ENCODE results near the gene PRLHR.

DNA sequence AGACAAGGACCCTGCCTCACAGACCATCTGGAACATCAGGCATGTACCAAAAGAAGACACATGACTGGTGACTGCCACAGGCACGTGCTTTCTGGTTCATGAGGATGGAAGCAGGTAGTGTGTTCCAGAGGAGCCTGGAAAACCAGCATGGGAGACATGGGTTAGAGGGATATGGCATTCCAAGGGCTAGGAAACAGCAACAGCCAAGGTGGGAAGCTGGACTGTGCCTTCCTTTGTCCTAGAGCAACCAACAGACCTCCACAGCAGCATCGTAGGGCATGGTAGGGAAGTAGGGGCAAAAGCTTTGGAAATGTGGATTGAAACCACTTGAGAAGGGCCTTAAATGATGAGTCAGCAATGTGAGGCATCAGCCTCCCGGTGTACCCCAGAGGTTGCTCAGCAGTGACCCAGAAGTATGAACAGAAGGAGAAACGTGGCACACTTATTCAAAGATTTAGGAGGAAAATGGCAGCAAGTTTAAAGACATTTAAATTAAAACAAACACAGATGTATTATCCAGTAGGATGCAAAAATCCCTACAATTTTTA, 51.0 kb downstream of the PRLHR start:
- TF ChIP-seq, protein P1, sequence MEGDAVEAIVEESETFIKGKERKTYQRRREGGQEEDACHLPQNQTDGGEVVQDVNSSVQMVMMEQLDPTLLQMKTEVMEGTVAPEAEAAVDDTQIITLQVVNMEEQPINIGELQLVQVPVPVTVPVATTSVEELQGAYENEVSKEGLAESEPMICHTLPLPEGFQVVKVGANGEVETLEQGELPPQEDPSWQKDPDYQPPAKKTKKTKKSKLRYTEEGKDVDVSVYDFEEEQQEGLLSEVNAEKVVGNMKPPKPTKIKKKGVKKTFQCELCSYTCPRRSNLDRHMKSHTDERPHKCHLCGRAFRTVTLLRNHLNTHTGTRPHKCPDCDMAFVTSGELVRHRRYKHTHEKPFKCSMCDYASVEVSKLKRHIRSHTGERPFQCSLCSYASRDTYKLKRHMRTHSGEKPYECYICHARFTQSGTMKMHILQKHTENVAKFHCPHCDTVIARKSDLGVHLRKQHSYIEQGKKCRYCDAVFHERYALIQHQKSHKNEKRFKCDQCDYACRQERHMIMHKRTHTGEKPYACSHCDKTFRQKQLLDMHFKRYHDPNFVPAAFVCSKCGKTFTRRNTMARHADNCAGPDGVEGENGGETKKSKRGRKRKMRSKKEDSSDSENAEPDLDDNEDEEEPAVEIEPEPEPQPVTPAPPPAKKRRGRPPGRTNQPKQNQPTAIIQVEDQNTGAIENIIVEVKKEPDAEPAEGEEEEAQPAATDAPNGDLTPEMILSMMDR (conservative IDR thresholded peaks at IDR 0.05; ENCODE audit: low read depth, low read length) = 0 out of 2 replicates have a peak, but pooled peaks have one; percentile 39
- TF ChIP-seq EZH2 (IDR thresholded peaks at IDR 0.05; ENCODE audit: low read length, unreplicated experiment) = no peak

Measured in PC-3 (cell line).